ENCODE results near the gene MAP2K3. TPM values are rescaled to one million over a fixed set of nuclear protein-coding genes. Genes with fewer than 3 reads are reported as not detected.
A peak's percentile ranks its signal among the peaks of the same experiment; 100 is the strongest.

The MAP2K3 gene
- total and polyA plus RNA-seq, 2 of the 4 experiments (the other 2 are of a cell fraction): 23.5 to 82.2 TPM

DNA sequence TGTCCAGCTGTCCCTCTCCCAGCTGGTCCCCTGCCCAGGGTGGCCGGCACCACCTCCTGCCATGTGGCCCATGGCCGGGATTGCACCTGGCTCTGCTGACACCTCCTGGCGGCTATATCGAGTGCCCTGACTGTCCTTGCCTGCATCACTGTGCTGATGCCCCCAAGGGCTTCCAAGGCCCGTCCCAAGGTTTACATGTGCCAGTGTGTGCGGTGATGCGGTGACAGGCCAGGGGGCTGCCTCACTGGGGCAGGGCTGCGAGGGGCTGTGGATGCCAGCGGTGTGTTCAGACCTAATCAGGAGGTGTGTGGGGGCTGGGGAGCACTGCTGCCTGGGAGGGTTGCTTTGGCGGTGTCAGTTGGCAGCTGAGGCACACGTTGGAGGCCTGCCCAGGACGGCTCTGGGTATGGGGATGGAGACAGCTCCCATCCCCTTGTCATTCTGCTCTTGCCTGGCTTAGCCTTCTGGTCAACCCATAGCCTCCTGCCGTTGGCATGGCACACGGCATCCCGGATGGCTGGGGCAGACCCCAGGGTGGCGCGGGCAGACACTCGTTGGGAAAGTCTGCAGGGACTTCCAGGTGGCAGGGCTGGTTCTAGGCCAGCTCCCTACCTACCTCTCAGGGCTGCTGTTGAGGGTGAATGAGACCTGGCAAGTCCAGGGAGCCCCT, 5.5 kb downstream of the MAP2K3 start:
- peak overlapping the region; percentile 57 for H2AK9ac ChIP-seq (replicated peaks; ENCODE audit: low read depth, low read length, poor library complexity)
- no peak overlapping the region for H3K9ac ChIP-seq (ENCODE audit: low read depth, low read length)
- peak overlapping the region; percentile 27; the same call in 1 of the 2 replicates for H3K4ac ChIP-seq (ENCODE audit: low read depth, low read length)
- H3K9me3 ChIP-seq (ENCODE audit: control insufficient read depth, insufficient read depth, low read length): peaks cover 3% of the 10 kb centered on the region; the same call in 1 of the 2 replicates
- peak overlapping the region; percentile 16; the same call in 1 of the 2 replicates for H3K23ac ChIP-seq (ENCODE audit: low read depth, low read length)
- no peak overlapping the region for H4K8ac ChIP-seq (ENCODE audit: low read depth in 2 of 2, low read length in 2 of 2)
- H3K4me1 ChIP-seq (ENCODE audit: control insufficient read depth, insufficient read depth, low read length): peaks cover 33% of the 10 kb centered on the region
- H4K91ac ChIP-seq (ENCODE audit: insufficient read depth, low read depth, low read length): no peak overlapping the region
- no peak overlapping the region for H4K5ac ChIP-seq (ENCODE audit: low read depth, low read length)
- H3K4me2 ChIP-seq (ENCODE audit: low read depth, low read length): no peak overlapping the region
- H3K56ac ChIP-seq (ENCODE audit: extremely low read depth, insufficient read depth, low read length): no peak overlapping the region
- peaks cover 14% of the 10 kb centered on the region for H3K9me1 ChIP-seq (ENCODE audit: insufficient read depth, low read length)
- ChIA-PET CTCF (no interaction called here), POLR2A (ENCODE audit: unreplicated experiment) (no interaction called here)
- H3K4me3 ChIP-seq (ENCODE audit: insufficient read depth, low read depth, low read length): no peak overlapping the region
- peaks cover 10% of the 10 kb centered on the region for H3K36me3 ChIP-seq (ENCODE audit: control insufficient read depth, insufficient read depth, low read length)
- in situ Hi-C loops (cut with MboI; ENCODE audit: low sequenced_read_pairs): no loop called here
- BruUV-seq (replicated peaks): no TSS peak
- peak overlapping the region; percentile 29 for H2AFZ ChIP-seq (replicated peaks; ENCODE audit: low read length, poor library complexity)
- dilution Hi-C loops (cut with HindIII; ENCODE audit: low sequenced_read_pairs, unreplicated experiment): no loop called here
- ATAC-seq (ENCODE audit: low read depth) (no peak), DNase-seq (no peak)
- no peak overlapping the region for H2BK15ac ChIP-seq (ENCODE audit: low read depth, low read length)
- WGBS, 2 experiments (ENCODE audit: extremely low coverage in 2 of 2, insufficient read length in 1 of 2): 56% methylated on average over 10 of the region's 18 CpGs; no CpG with 5 or more reads in 1 of the 2 experiments
- H3K14ac ChIP-seq (replicated peaks; ENCODE audit: low read depth, low read length): no peak overlapping the region
- intact Hi-C loops (cut with micrococcal nuclease): no loop called here
- no peaks in the 10 kb centered on the region for H3K27me3 ChIP-seq (ENCODE audit: control insufficient read depth, insufficient read depth, low read length)
- no peak for TF ChIP-seq CEBPB (IDR thresholded peaks at IDR 0.05; ENCODE audit: low read depth, low read length)
- TF ChIP-seq MXI1 (IDR thresholded peaks at IDR 0.05; ENCODE audit: borderline replicate concordance, low read depth, low read length): no peak
- TF ChIP-seq MAZ (IDR thresholded peaks at IDR 0.05; ENCODE audit: borderline replicate concordance, low read depth, low read length): 0 out of 2 replicates have a peak, but pooled peaks have one; percentile 17
- TF ChIP-seq RAD21 (IDR thresholded peaks at IDR 0.05; ENCODE audit: low read length): no peak
- TF ChIP-seq MAFK (IDR thresholded peaks at IDR 0.05; ENCODE audit: low read depth, low read length): no peak
- peak overlapping the region; percentile 64; the same call in 1 of the 2 replicates for H2AK5ac ChIP-seq (ENCODE audit: low read depth, low read length)
- H2BK120ac ChIP-seq (ENCODE audit: low read depth, low read length): no peak overlapping the region
- peaks cover 0 to 46% of the 10 kb centered on the region in 2 experiments; a peak in 3 of 4 replicates for H3K79me1 ChIP-seq (ENCODE audit: low read depth in 1 of 2, low read length in 2 of 2)
- no peak overlapping the region for H3K18ac ChIP-seq (ENCODE audit: low read depth, low read length)
- no peak overlapping the region; the same call in 1 of the 2 replicates for H2BK20ac ChIP-seq (ENCODE audit: low read depth, low read length)
- peak overlapping the region; percentile 53 for H2BK5ac ChIP-seq (ENCODE audit: low read depth, low read length, poor library complexity, severe bottlenecking)
- H4K20me1 ChIP-seq (ENCODE audit: insufficient read depth, low read length): peaks cover 97% of the 10 kb centered on the region
- peak overlapping the region; percentile 20; the same call in 1 of the 2 replicates for H3K27ac ChIP-seq (ENCODE audit: insufficient read depth, low read length)
